ENCODE measurements around the gene NFIX. TPM values are rescaled to one million over a fixed set of nuclear protein-coding genes. Genes with fewer than 3 reads are reported as not detected.
A peak's percentile ranks its signal among the peaks of the same experiment; 100 is the strongest.

The NFIX gene
- total and polyA plus RNA-seq, 2 of the 13 experiments (the other 11 are each of a cell fraction or from before 2014, with no cell fraction given): 3.4 to 5.4 TPM

- no peak for TF ChIP-seq ARNTL (CRISPR knock-in tag; IDR thresholded peaks at IDR 0.05)
- no peak for TF ChIP-seq EHMT2 (IDR thresholded peaks at IDR 0.05; ENCODE audit: borderline replicate concordance, low read depth, low read length)
- TF ChIP-seq HMGXB4 (CRISPR knock-in tag; IDR thresholded peaks at IDR 0.05; ENCODE audit: borderline replicate concordance in 1 of 2, low read depth in 1 of 2): peak; percentile 55 to 60; a peak in 2 of 4 replicates
- TF ChIP-seq TEF (CRISPR knock-in tag; IDR thresholded peaks at IDR 0.05): no peak
- no peak for TF ChIP-seq ZNF496 (CRISPR knock-in tag; IDR thresholded peaks at IDR 0.05; ENCODE audit: insufficient replicate concordance)
- TF ChIP-seq ZNF20 (CRISPR knock-in tag; IDR thresholded peaks at IDR 0.05): no peak
- no peak for TF ChIP-seq ZNF780A (CRISPR knock-in tag; IDR thresholded peaks at IDR 0.05)
- no peak for TF ChIP-seq GLI4 (CRISPR knock-in tag; IDR thresholded peaks at IDR 0.05; ENCODE audit: borderline replicate concordance)
- TF ChIP-seq, protein P1, sequence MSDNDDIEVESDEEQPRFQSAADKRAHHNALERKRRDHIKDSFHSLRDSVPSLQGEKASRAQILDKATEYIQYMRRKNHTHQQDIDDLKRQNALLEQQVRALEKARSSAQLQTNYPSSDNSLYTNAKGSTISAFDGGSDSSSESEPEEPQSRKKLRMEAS (IDR thresholded peaks at IDR 0.05): peak; percentile 96
- peak; percentile 78 to 79 for TF ChIP-seq MAFK (conservative IDR thresholded peaks at IDR 0.05 in 1 of 2, IDR thresholded peaks at IDR 0.05 in 1 of 2; ENCODE audit: low read length in 2 of 2)
- no peak for TF ChIP-seq ZNF710 (CRISPR knock-in tag; IDR thresholded peaks at IDR 0.05; ENCODE audit: borderline replicate concordance)
- TF ChIP-seq ZBTB20 (CRISPR knock-in tag; IDR thresholded peaks at IDR 0.05; ENCODE audit: borderline replicate concordance, low read depth): no peak; the same call in 1 of the 2 replicates
- TF ChIP-seq, protein P2, sequence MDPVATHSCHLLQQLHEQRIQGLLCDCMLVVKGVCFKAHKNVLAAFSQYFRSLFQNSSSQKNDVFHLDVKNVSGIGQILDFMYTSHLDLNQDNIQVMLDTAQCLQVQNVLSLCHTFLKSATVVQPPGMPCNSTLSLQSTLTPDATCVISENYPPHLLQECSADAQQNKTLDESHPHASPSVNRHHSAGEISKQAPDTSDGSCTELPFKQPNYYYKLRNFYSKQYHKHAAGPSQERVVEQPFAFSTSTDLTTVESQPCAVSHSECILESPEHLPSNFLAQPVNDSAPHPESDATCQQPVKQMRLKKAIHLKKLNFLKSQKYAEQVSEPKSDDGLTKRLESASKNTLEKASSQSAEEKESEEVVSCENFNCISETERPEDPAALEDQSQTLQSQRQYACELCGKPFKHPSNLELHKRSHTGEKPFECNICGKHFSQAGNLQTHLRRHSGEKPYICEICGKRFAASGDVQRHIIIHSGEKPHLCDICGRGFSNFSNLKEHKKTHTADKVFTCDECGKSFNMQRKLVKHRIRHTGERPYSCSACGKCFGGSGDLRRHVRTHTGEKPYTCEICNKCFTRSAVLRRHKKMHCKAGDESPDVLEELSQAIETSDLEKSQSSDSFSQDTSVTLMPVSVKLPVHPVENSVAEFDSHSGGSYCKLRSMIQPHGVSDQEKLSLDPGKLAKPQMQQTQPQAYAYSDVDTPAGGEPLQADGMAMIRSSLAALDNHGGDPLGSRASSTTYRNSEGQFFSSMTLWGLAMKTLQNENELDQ (CRISPR knock-in tag; IDR thresholded peaks at IDR 0.05; ENCODE audit: borderline replicate concordance): no peak
- no peak for TF ChIP-seq MTF1 (CRISPR knock-in tag; IDR thresholded peaks at IDR 0.05)
- TF ChIP-seq, protein P3, sequence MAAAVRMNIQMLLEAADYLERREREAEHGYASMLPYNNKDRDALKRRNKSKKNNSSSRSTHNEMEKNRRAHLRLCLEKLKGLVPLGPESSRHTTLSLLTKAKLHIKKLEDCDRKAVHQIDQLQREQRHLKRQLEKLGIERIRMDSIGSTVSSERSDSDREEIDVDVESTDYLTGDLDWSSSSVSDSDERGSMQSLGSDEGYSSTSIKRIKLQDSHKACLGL (CRISPR knock-in tag; IDR thresholded peaks at IDR 0.05): peak; percentile 99; the same call in 1 of the 2 replicates
- no peak for TF ChIP-seq FOXC1 (CRISPR knock-in tag; IDR thresholded peaks at IDR 0.05; ENCODE audit: borderline replicate concordance)
- peak; percentile 93 for TF ChIP-seq ZFX (CRISPR knock-in tag; IDR thresholded peaks at IDR 0.05; ENCODE audit: low read depth)
- TF ChIP-seq MBNL3 (CRISPR knock-in tag; conservative IDR thresholded peaks at IDR 0.05): no peak
- TF ChIP-seq SPEN (CRISPR knock-in tag; IDR thresholded peaks at IDR 0.05; ENCODE audit: low read depth): peak; percentile 87
- no peak for TF ChIP-seq ZNF879 (CRISPR knock-in tag; IDR thresholded peaks at IDR 0.05)
Observed at GRCh38 chr19:13116282-13117175, 121.3 kb downstream of the NFIX start, which contains the start of gene TRMT1 (continued).
